K562 (cell line): Measurements from ENCODE around the gene TMEM208. TPM values are rescaled to one million over a fixed set of nuclear protein-coding genes. Genes with fewer than 3 reads are reported as not detected.

Experiments
- ATF1 ChIP-seq, 2 experiments: fragments of 450-650 bp in 1 of 2; IDR thresholded peaks; 2 replicates each; pipeline ENCODE4 v1.6.1; 2016; ENCODE audit warnings: missing compliant biosample characterization in 1 of 2, missing genetic modification characterization in 1 of 2
- BMI1 ChIP-seq: fragments of 150-350 bp; IDR thresholded peaks from 2 replicates; pipeline ENCODE4 v1.6.1; 2014; ENCODE audit warnings: low read length
- CBX1 ChIP-seq: sonication (generic); IDR thresholded peaks from 2 replicates; pipeline ENCODE4 v1.6.1; 2016; ENCODE audit warnings: antibody characterized with exemption, low read depth, mild to moderate bottlenecking
- CREB1 ChIP-seq, 2 experiments: sonication (generic) in 1 of 2; formaldehyde crosslinking in 1 of 2; IDR thresholded peaks; 2 replicates each; pipeline versions ENCODE4 v1.6.1 to v1.8.0; 2012 to 2022; ENCODE audit warnings: inconsistent platforms in 1 of 2, mild to moderate bottlenecking in 1 of 2, missing genetic modification reagents in 1 of 2, moderate library complexity in 1 of 2
- CXXC5 ChIP-seq: fragments of 250-450 bp; sonication (Bioruptor Pico); IDR thresholded peaks from 2 replicates; pipeline ENCODE4 v1.8.0; 2022; ENCODE audit warnings: inconsistent platforms, mild to moderate bottlenecking, moderate library complexity
- E2F6 ChIP-seq, 2 experiments: IDR thresholded peaks; 2 replicates each; pipeline ENCODE4 v1.6.1; 2011; ENCODE audit warnings: borderline replicate concordance in 1 of 2, control low read depth in 1 of 2, low read depth in 1 of 2, low read length in 1 of 2, mild to moderate bottlenecking in 1 of 2, mixed read lengths in 1 of 2, moderate library complexity in 1 of 2; ENCODE audit not compliant: insufficient read depth in 1 of 2, insufficient read length in 1 of 2, poor library complexity in 1 of 2, severe bottlenecking in 1 of 2; ENCODE audit errors: extremely low read depth in 1 of 2
- EGR1 ChIP-seq: fragments of 450-650 bp; conservative IDR thresholded peaks from 2 replicates; pipeline ENCODE4 v1.6.1; 2017; ENCODE audit warnings: mild to moderate bottlenecking
- ERF ChIP-seq: fragments of 450-650 bp; formaldehyde crosslinking; IDR thresholded peaks from 2 replicates; pipeline ENCODE4 v1.4.0; 2020; ENCODE audit warnings: mild to moderate bottlenecking, mixed read lengths
- GTF2F1 ChIP-seq: IDR thresholded peaks from 2 replicates; pipeline ENCODE4 v1.6.1; 2011; ENCODE audit warnings: low read depth, low read length, improper control_type of control experiment
- KDM5B ChIP-seq: fragments of 200-600 bp; sonication (generic); IDR thresholded peaks from 2 replicates; pipeline ENCODE4 v1.6.1; 2012; ENCODE audit warnings: low read depth, mild to moderate bottlenecking, moderate library complexity, low read length, control low read depth, inconsistent platforms; ENCODE audit not compliant: insufficient replicate concordance
- PCBP1 ChIP-seq: fragments of 200-400 bp; formaldehyde crosslinking; IDR thresholded peaks from 2 replicates; pipeline ENCODE4 v1.6.1; 2018; ENCODE audit warnings: mild to moderate bottlenecking, low read depth, low read length; ENCODE audit not compliant: poor library complexity, severe bottlenecking
- POLR2G ChIP-seq: fragments of 200-400 bp; formaldehyde crosslinking; IDR thresholded peaks from 2 replicates; pipeline ENCODE4 v1.6.1; 2017; ENCODE audit warnings: low read depth, mild to moderate bottlenecking, antibody characterized with exemption, low read length, moderate library complexity
- RBFOX2 ChIP-seq: fragments of 200-400 bp; formaldehyde crosslinking; IDR thresholded peaks from 2 replicates; pipeline ENCODE4 v1.6.1; 2017; ENCODE audit warnings: low read depth, mild to moderate bottlenecking, low read length, moderate library complexity
- REST ChIP-seq, 2 experiments: fragments of 450-650 bp; formaldehyde crosslinking in 1 of 2; IDR thresholded peaks; 2 replicates each; pipeline versions ENCODE4 v1.4.0 to v1.6.1; 2014 to 2020; ENCODE audit warnings: mild to moderate bottlenecking in 2 of 2, borderline replicate concordance in 1 of 2, low read depth in 1 of 2
- SMARCA4 ChIP-seq: fragments of 450-650 bp; IDR thresholded peaks from 2 replicates; pipeline ENCODE4 v1.6.1; 2016
- USF2 ChIP-seq: sonication (generic); formaldehyde crosslinking; IDR thresholded peaks from 2 replicates; pipeline ENCODE4 v1.5.0; 2020; ENCODE audit warnings: missing genetic modification reagents
- polyA plus RNA-seq, 8 experiments: library from polyadenylated mRNA; depleted of rRNA in 4 of 8; stranded (reverse) in 5 of 8; unstranded in 3 of 8; fragments of >200 nt; fragmentation: Nextera tagmentation in 2 of 8; fragmentation: Illumina TruSeq in 1 of 8; extraction: Ambion mirVana in 2 of 8; extraction: Trizol in 1 of 8; gene quantifications; 2 replicates each; pipeline versions ENCODE4 v1.2.1 to v1.2.3, GENCODE V29; 2011 to 2014; ENCODE audit warnings: inconsistent platforms in 1 of 8, missing spikeins in 1 of 8
- total RNA-seq, 7 experiments: library from RNA; depleted of rRNA in 6 of 7; stranded (reverse); fragments of >200 nt in 6 of 7; fragmentation: Illumina TruSeq in 2 of 7; extraction: Trizol in 2 of 7; gene quantifications; 2 replicates each; pipeline versions ENCODE4 v1.2.1 to v1.2.3, GENCODE V29; 2011 to 2021; ENCODE audit warnings: low replicate concordance in 1 of 7

The TMEM208 gene
- total and polyA plus RNA-seq, 9 of the 15 experiments (the other 6 are each of a cell fraction or from before 2014, with no cell fraction given), result 31.8 to 239 (median 54.3) TPM

- TF ChIP-seq E2F6 (IDR thresholded peaks at IDR 0.05; ENCODE audit: borderline replicate concordance in 1 of 2, extremely low read depth in 1 of 2, insufficient read depth in 1 of 2, insufficient read length in 1 of 2, low read depth in 1 of 2, low read length in 1 of 2, poor library complexity in 1 of 2, severe bottlenecking in 1 of 2) (peak; percentile 91 to 98), KDM5B (peak; percentile 40), USF2 (CRISPR knock-in tag) (peak; percentile 22; the same call in 1 of the 2 replicates), PCBP1 (peak; percentile 51), POLR2G (peak; percentile 79), EGR1 (peak; percentile 50), RBFOX2 (peak; percentile 66), GTF2F1 (0 out of 2 replicates have a peak, but pooled peaks have one; percentile 22), CXXC5 (CRISPR knock-in tag) (peak; percentile 82), ERF (CRISPR knock-in tag) (0 out of 2 replicates have a peak, but pooled peaks have one; percentile 18), CBX1 (0 out of 2 replicates have a peak, but pooled peaks have one; percentile 13), SMARCA4 (no peak), ATF1 (CRISPR knock-in tag; IDR thresholded peaks at IDR 0.05) (no peak), ATF1 (tag; IDR thresholded peaks at IDR 0.05) (peak; percentile 51), CREB1 (IDR thresholded peaks at IDR 0.05) (peak; percentile 51; the same call in 1 of the 2 replicates), CREB1 (CRISPR knock-in tag; IDR thresholded peaks at IDR 0.05) (no peak), BMI1 (no peak), REST (IDR thresholded peaks at IDR 0.05; ENCODE audit: borderline replicate concordance) (0 out of 2 replicates have a peak, but pooled peaks have one; percentile 13), REST (CRISPR knock-in tag; IDR thresholded peaks at IDR 0.05; ENCODE audit: low read depth) (no peak)
These were observed 21.7 kb downstream of the TMEM208 start, which contains the start of gene SLC9A5 (continued) for GRCh38 chr16:67248401-67249177.
